ENCODE measurements around the gene ACOT8. TPM values are rescaled to one million over a fixed set of nuclear protein-coding genes. Genes with fewer than 3 reads are reported as not detected.

The ACOT8 gene
- total RNA-seq, 2 donors from 2014 or later: 36.8 to 42.8 TPM

DNA sequence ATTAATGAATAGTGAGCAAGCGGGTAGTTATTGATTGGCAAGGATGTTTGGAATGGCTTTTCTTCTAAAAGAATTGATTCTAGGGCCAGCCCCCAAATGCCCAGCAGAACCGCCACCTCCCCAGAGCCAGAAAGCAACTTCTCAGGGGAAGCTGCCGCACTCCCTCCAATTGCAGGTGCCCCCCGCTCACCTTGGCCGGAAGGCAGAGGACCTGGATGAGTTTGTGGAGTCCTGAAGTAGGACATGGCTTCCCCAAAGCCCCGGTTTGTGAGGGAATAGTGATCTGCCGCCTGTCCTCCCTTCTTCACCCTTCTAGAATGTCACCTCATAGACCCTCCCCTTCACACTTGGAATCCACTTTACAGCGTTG is 30.1 kb upstream of the ACOT8 start, which contains the start of gene SPATA25:
Gene SPATA25, minus strand, starts transcription at position 277 of the 370 bp plus-strand sequence. Its CDS starts 32 bp downstream, at position 245.
- H3K36me3 ChIP-seq (replicated peaks in 1 of 2; ENCODE audit: insufficient read depth in 1 of 2, low read depth in 2 of 2): peaks cover 0 to 8% of the 10 kb centered on the region in 2 donors
- peaks cover 24% of the 10 kb centered on the region for H3K4me1 ChIP-seq
- intact Hi-C loops (cut with DNase I): no loop called here
- H3K27ac ChIP-seq: no peak within 1 kb of the TSS
- DNase-seq: no peak
- no peak within 1 kb of the TSS for H3K4me3 ChIP-seq
- TF ChIP-seq POLR2A (IDR thresholded peaks at IDR 0.05): no peak
- TF ChIP-seq, protein P1, sequence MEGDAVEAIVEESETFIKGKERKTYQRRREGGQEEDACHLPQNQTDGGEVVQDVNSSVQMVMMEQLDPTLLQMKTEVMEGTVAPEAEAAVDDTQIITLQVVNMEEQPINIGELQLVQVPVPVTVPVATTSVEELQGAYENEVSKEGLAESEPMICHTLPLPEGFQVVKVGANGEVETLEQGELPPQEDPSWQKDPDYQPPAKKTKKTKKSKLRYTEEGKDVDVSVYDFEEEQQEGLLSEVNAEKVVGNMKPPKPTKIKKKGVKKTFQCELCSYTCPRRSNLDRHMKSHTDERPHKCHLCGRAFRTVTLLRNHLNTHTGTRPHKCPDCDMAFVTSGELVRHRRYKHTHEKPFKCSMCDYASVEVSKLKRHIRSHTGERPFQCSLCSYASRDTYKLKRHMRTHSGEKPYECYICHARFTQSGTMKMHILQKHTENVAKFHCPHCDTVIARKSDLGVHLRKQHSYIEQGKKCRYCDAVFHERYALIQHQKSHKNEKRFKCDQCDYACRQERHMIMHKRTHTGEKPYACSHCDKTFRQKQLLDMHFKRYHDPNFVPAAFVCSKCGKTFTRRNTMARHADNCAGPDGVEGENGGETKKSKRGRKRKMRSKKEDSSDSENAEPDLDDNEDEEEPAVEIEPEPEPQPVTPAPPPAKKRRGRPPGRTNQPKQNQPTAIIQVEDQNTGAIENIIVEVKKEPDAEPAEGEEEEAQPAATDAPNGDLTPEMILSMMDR (IDR thresholded peaks at IDR 0.05): no peak
- ATAC-seq: no peak
- H3K27me3 ChIP-seq: no peaks in the 10 kb centered on the region
- H3K9me3 ChIP-seq: no peaks in the 10 kb centered on the region
- 89 to 90% methylated on average over 7 to 8 of the region's 8 CpGs for WGBS, 2 donors

DNA sequence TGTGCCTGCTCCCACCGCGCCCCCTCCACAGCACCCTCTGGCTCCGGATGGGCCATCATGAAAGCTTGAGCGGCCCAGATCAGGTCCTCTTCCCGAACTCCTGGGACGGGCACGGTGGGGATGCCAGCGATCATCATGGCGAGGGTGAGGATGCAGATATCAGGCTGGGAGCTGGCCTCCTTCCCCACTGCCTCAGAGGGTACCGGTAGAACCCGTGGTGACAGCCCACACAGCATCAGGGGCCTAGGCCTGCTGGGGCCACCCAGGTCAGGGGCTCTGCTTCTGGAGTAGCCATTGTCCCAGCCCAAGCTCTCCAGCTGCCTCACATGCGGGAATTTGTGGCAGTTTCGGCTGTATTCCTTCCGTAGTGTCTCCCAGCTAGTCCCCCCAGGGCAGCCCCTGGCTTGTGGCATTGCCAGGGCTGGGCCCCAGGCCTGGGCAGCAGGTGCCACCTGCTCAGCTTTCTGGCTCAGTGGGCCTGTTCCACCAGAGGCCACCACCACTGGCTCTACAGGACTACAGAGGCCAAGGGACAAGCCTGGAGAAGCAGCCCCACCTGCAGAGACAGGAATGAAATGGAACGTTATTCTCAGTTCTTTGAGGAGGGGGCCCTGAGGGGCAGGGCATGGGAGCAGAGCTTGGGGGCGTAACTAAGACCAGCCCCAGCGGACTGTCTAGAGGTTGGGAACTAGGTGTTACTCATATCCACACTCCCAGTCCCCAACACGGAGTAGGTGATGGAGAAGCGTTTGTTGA is 29.6 kb upstream of the ACOT8 start:
- Histone ChIP-seq H3K27me3 (no peaks in the 10 kb centered on the region), H3K36me3 (replicated peaks in 1 of 2; ENCODE audit: insufficient read depth in 1 of 2, low read depth in 2 of 2) (peaks cover 0 to 8% of the 10 kb centered on the region in 2 donors), H3K9me3 (no peaks in the 10 kb centered on the region), H3K4me3 (no peak overlapping the region), H3K27ac (no peak overlapping the region), H3K4me1 (peaks cover 24% of the 10 kb centered on the region)
- intact Hi-C loops (cut with DNase I): no loop called here
- DNase-seq (no peak), ATAC-seq (no peak)
- WGBS, 2 donors: 83 to 92% methylated on average over 15 to 19 of the region's 19 CpGs
- TF ChIP-seq, protein P1 (IDR thresholded peaks at IDR 0.05): no peak
- no peak for TF ChIP-seq POLR2A (IDR thresholded peaks at IDR 0.05)

DNA sequence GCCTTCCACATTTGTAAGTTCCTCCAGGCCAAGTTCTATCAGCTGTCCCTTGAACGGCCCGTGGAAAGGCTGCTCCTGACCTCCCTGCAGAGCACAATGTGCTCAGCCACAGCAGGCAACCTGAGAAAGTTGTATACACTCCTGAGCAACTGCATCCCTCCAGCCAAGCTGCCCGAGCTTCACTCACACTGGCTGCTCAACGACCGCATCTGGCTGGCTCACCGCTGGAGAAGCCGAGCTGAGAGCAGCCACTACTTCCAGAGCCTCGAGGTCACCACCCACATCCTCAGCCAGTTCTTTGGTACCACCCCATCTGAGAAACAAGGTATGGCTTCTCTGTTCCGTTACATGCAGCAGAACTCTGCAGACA is 25.9 kb upstream of the ACOT8 start:
- DNase-seq: no peak
- intact Hi-C loops (cut with DNase I): no loop called here
- peaks cover 10% of the 10 kb centered on the region for H3K4me1 ChIP-seq
- H3K36me3 ChIP-seq (replicated peaks in 1 of 2; ENCODE audit: insufficient read depth in 1 of 2, low read depth in 2 of 2): peaks cover 0 to 8% of the 10 kb centered on the region in 2 donors
- ATAC-seq: no peak
- TF ChIP-seq POLR2A (IDR thresholded peaks at IDR 0.05): no peak
- TF ChIP-seq, protein P1 (IDR thresholded peaks at IDR 0.05): no peak
- H3K27me3 ChIP-seq: no peaks in the 10 kb centered on the region
- H3K9me3 ChIP-seq: no peaks in the 10 kb centered on the region
- WGBS, 2 donors: 74 to 76% methylated on average over 8 to 9 of the region's 9 CpGs
- no peak overlapping the region for H3K4me3 ChIP-seq
- no peak overlapping the region for H3K27ac ChIP-seq

DNA sequence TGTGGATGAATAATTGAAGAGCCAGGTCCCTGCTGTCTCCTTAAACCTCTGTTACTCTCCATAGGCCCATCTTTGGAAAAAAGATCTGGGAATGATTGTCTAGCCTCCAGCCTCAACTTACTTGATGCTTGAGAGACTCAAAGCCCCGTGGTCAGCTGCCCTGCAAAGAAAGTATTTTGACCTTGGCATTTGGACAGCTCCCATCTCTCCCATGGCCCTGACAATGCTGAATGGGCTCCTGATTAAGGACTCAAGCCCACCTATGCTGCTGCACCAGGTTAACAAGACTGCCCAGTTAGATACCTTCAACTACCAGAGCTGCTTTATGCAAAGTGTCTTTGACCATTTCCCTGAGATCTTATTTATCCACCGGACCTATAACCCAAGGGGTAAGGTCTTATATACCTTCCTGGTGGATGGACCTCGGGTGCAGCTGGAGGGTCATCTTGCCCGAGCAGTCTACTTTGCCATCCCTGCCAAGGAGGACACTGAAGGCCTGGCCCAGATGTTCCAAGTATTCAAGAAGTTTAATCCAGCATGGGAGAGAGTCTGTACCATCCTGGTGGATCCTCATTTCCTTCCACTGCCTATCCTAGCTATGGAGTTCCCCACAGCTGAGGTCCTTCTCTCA is 25.4 kb upstream of the ACOT8 start:
- intact Hi-C loops (cut with DNase I): no loop called here
- no peaks in the 10 kb centered on the region for H3K27me3 ChIP-seq
- DNase-seq (no peak), ATAC-seq (no peak)
- peaks cover 0 to 12% of the 10 kb centered on the region in 2 donors for H3K36me3 ChIP-seq (replicated peaks in 1 of 2; ENCODE audit: insufficient read depth in 1 of 2, low read depth in 2 of 2)
- no peak overlapping the region for H3K27ac ChIP-seq
- TF ChIP-seq POLR2A (IDR thresholded peaks at IDR 0.05): no peak
- TF ChIP-seq, protein P1 (IDR thresholded peaks at IDR 0.05): no peak
- H3K9me3 ChIP-seq: no peaks in the 10 kb centered on the region
- H3K4me1 ChIP-seq: peaks cover 10% of the 10 kb centered on the region
- 66% methylated on average over 4 of the region's 4 CpGs for WGBS, 2 donors
- H3K4me3 ChIP-seq: no peak overlapping the region
